HL-60 (cell line): ENCODE data around the gene AFAP1.

Experiments used
- DNase-seq, 2 experiments: peaks; one replicate each; pipeline ENCODE4 v3.0.0-alpha.2; 2010 to 2020; ENCODE audit warnings: low read depth in 1 of 2, low spot score in 1 of 2
- H3K27ac ChIP-seq: fragments of 250-450 bp; sonication (Bioruptor Pico); replicated peaks from 2 replicates; pipeline ENCODE4 v1.5.1; 2020; ENCODE audit warnings: mild to moderate bottlenecking, moderate library complexity
- H3K27me3 ChIP-seq: fragments of 250-450 bp; sonication (Bioruptor Pico); 2 replicates; pipeline ENCODE4 v1.5.1; 2021; ENCODE audit warnings: mild to moderate bottlenecking, moderate library complexity; ENCODE audit not compliant: insufficient read depth, poor library complexity, severe bottlenecking
- H3K4me3 ChIP-seq: replicated peaks from 2 replicates; pipeline ENCODE4 v1.5.1; 2011; ENCODE audit warnings: mild to moderate bottlenecking, control low read depth, low read length; ENCODE audit not compliant: insufficient read depth
- GABPA ChIP-seq: IDR thresholded peaks from 2 replicates; pipeline ENCODE4 v1.6.1; 2012; ENCODE audit warnings: low read depth
- POLR2AphosphoS5 ChIP-seq: IDR thresholded peaks from 2 replicates; pipeline ENCODE4 v1.6.1; 2012; ENCODE audit warnings: low read depth
- SPI1 ChIP-seq: IDR thresholded peaks from 2 replicates; pipeline ENCODE4 v1.6.1; 2012; ENCODE audit warnings: low read depth, mild to moderate bottlenecking, borderline replicate concordance
- TF ChIP-seq, protein P1 (sequence below): IDR thresholded peaks from one replicate; pipeline ENCODE4 v1.5.1; 2011; ENCODE audit warnings: low read length, control low read depth, inconsistent platforms; ENCODE audit not compliant: insufficient read depth
- TF ChIP-seq, protein P2 (sequence below): IDR thresholded peaks from 2 replicates; pipeline ENCODE4 v1.6.1; 2012; ENCODE audit warnings: low read depth; ENCODE audit not compliant: insufficient replicate concordance

AFAP1 gene

DNA sequence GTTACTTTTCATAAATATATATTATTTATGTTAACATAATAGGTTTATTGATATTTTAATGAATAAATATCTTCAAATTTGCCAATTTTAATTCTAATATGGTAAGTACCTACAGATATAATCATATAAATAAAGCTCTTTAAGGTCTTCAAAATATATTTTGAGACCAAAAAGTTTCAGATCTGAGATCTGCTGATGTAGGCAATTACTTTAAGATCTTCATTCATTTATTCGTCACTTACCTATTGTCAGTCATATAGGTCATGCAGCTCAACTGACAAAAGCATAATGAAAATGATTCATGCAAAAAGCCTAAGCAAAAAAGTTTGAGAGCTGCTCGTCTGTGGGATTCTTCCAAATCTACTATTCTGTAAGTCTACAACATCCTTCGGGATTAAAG lies 64.8 kb downstream of the AFAP1 start:
- Histone ChIP-seq H3K4me3 (no peak overlapping the region), H3K27ac (no peak overlapping the region), H3K27me3 (no peaks in the 10 kb centered on the region)
- TF ChIP-seq SPI1 (no peak), POLR2AphosphoS5 (no peak), GABPA (no peak)
- TF ChIP-seq, protein P1, sequence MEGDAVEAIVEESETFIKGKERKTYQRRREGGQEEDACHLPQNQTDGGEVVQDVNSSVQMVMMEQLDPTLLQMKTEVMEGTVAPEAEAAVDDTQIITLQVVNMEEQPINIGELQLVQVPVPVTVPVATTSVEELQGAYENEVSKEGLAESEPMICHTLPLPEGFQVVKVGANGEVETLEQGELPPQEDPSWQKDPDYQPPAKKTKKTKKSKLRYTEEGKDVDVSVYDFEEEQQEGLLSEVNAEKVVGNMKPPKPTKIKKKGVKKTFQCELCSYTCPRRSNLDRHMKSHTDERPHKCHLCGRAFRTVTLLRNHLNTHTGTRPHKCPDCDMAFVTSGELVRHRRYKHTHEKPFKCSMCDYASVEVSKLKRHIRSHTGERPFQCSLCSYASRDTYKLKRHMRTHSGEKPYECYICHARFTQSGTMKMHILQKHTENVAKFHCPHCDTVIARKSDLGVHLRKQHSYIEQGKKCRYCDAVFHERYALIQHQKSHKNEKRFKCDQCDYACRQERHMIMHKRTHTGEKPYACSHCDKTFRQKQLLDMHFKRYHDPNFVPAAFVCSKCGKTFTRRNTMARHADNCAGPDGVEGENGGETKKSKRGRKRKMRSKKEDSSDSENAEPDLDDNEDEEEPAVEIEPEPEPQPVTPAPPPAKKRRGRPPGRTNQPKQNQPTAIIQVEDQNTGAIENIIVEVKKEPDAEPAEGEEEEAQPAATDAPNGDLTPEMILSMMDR: no peak
- TF ChIP-seq, protein P2, sequence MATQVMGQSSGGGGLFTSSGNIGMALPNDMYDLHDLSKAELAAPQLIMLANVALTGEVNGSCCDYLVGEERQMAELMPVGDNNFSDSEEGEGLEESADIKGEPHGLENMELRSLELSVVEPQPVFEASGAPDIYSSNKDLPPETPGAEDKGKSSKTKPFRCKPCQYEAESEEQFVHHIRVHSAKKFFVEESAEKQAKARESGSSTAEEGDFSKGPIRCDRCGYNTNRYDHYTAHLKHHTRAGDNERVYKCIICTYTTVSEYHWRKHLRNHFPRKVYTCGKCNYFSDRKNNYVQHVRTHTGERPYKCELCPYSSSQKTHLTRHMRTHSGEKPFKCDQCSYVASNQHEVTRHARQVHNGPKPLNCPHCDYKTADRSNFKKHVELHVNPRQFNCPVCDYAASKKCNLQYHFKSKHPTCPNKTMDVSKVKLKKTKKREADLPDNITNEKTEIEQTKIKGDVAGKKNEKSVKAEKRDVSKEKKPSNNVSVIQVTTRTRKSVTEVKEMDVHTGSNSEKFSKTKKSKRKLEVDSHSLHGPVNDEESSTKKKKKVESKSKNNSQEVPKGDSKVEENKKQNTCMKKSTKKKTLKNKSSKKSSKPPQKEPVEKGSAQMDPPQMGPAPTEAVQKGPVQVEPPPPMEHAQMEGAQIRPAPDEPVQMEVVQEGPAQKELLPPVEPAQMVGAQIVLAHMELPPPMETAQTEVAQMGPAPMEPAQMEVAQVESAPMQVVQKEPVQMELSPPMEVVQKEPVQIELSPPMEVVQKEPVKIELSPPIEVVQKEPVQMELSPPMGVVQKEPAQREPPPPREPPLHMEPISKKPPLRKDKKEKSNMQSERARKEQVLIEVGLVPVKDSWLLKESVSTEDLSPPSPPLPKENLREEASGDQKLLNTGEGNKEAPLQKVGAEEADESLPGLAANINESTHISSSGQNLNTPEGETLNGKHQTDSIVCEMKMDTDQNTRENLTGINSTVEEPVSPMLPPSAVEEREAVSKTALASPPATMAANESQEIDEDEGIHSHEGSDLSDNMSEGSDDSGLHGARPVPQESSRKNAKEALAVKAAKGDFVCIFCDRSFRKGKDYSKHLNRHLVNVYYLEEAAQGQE: no peak
- no peak for DNase-seq

GRCh38 chr4:7873881-7874280 lies 65.8 kb downstream of the AFAP1 start:
- no peak for DNase-seq
- Histone ChIP-seq H3K4me3 (no peak overlapping the region), H3K27me3 (no peaks in the 10 kb centered on the region), H3K27ac (no peak overlapping the region)
- TF ChIP-seq, protein P1: no peak
- no peak for TF ChIP-seq GABPA
- TF ChIP-seq, protein P2: no peak
- no peak for TF ChIP-seq POLR2AphosphoS5
- no peak for TF ChIP-seq SPI1

- TF ChIP-seq GABPA: no peak
- no peak for TF ChIP-seq POLR2AphosphoS5
- TF ChIP-seq, protein P1: no peak
- TF ChIP-seq, protein P2: no peak
- no peak for TF ChIP-seq SPI1
- H3K27ac ChIP-seq: no peak overlapping the region
- H3K27me3 ChIP-seq: no peaks in the 10 kb centered on the region
- no peak overlapping the region for H3K4me3 ChIP-seq
- DNase-seq: no peak
Measured at GRCh38 chr4:7872264-7872771, 67.3 kb downstream of the AFAP1 start.
